ENCODE data around the gene SORCS2.

SORCS2 gene

DNA sequence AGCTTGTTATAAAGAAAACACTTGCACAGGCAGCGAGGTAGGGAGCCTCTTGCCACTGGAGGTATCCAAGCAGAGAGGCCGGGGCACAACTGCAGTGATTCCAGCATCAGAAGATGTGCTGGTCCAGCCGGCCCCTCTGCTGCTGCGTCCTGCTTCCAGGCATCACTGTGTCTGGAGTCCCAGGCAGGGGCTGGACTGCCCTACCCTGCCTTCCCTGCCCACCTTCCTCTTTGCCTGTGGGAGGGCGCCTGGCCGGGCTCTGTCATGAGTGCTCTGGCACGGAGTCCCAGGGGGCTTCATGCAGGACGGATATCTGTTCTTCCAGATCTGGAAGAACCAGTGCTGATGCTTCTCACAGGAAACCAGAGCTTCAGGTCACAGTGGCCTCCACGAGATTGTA, 430.0 kb downstream of the SORCS2 start:
- TF ChIP-seq SUZ12 (IDR thresholded peaks at IDR 0.05; ENCODE audit: extremely low read depth, insufficient read depth, insufficient read length): no peak
- no peak for TF ChIP-seq ZNF274 (IDR thresholded peaks at IDR 0.05; ENCODE audit: low read depth, low read length)
- TF ChIP-seq YY1 (IDR thresholded peaks at IDR 0.05; ENCODE audit: insufficient read depth, insufficient read length): no peak
- Histone ChIP-seq H3K9me3 (ENCODE audit: insufficient read depth, low read length) (no peaks in the 10 kb centered on the region), H3K4me3 (ENCODE audit: insufficient read length, low read depth) (no peak overlapping the region), H3K4me1 (ENCODE audit: insufficient read depth, insufficient read length) (peaks cover 6% of the 10 kb centered on the region), H3K27me3 (ENCODE audit: insufficient read depth, insufficient read length) (peaks cover 10% of the 10 kb centered on the region), H3K9ac (ENCODE audit: insufficient read length, low read depth) (no peak overlapping the region), H3K36me3 (ENCODE audit: insufficient read depth, insufficient read length, low read length) (no peaks in the 10 kb centered on the region)
- no peak for DNase-seq (ENCODE audit: low read depth, low spot score)

DNA sequence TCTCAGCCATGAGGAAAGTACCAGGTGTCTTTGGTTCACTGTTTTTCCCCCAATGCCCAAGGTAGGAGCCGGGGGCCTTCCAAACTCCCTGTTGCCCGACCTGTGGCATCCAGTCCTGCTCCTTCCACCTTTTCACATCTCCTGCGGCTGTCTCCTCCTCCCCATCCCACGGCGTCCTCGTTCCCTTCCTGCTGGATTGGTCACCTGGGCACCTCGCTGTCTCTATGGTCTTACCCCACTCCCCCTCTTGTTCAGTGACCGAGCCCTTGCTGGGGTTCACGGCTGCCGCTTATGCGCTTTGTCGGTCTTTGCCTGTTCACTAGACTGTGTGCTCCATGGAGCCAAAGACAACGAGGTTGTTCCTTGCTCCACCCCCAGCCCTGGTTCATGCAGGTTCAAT, 431.1 kb downstream of the SORCS2 start:
- Histone ChIP-seq H3K4me1 (ENCODE audit: insufficient read depth, insufficient read length) (peaks cover 6% of the 10 kb centered on the region), H3K9me3 (ENCODE audit: insufficient read depth, low read length) (no peaks in the 10 kb centered on the region), H3K27me3 (ENCODE audit: insufficient read depth, insufficient read length) (peaks cover 4% of the 10 kb centered on the region), H3K9ac (ENCODE audit: insufficient read length, low read depth) (no peak overlapping the region), H3K36me3 (ENCODE audit: insufficient read depth, insufficient read length, low read length) (no peaks in the 10 kb centered on the region), H3K4me3 (ENCODE audit: insufficient read length, low read depth) (no peak overlapping the region)
- no peak for DNase-seq (ENCODE audit: low read depth, low spot score)
- no peak for TF ChIP-seq ZNF274 (IDR thresholded peaks at IDR 0.05; ENCODE audit: low read depth, low read length)
- no peak for TF ChIP-seq YY1 (IDR thresholded peaks at IDR 0.05; ENCODE audit: insufficient read depth, insufficient read length)
- TF ChIP-seq SUZ12 (IDR thresholded peaks at IDR 0.05; ENCODE audit: extremely low read depth, insufficient read depth, insufficient read length): no peak

DNA sequence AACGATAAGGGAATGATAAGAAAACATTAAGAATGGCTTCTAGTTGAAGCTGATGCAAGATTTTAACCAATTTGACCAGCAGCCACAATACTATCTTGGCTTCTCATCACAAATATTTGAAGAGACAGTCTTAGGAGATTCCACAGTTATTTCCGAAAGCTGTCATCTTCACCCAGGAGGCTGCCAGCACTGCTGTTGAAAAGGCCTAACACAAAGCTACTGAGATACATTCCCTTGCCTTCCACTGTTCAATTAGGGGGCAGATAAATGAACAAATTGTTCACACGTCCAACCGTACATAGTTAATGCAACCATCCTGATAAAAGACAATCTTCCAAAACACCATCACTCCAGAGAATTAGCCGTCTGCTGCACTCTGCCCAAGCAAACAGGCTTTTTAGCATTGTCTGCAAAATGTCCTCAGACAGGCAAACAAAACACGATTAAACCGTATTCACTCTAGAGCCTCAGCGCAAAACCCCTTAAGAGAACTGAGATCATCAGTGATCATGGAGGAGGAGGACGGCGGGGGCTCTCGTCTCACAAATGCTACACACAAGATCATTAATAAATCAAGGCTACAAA, 432.1 kb downstream of the SORCS2 start:
- H3K4me3 ChIP-seq (ENCODE audit: insufficient read length, low read depth): no peak overlapping the region
- no peak overlapping the region for H3K9ac ChIP-seq (ENCODE audit: insufficient read length, low read depth)
- no peak for DNase-seq (ENCODE audit: low read depth, low spot score)
- TF ChIP-seq SUZ12 (IDR thresholded peaks at IDR 0.05; ENCODE audit: extremely low read depth, insufficient read depth, insufficient read length) (no peak), ZNF274 (IDR thresholded peaks at IDR 0.05; ENCODE audit: low read depth, low read length) (no peak), YY1 (IDR thresholded peaks at IDR 0.05; ENCODE audit: insufficient read depth, insufficient read length) (no peak)
- peaks cover 6% of the 10 kb centered on the region for H3K4me1 ChIP-seq (ENCODE audit: insufficient read depth, insufficient read length)
- H3K27me3 ChIP-seq (ENCODE audit: insufficient read depth, insufficient read length): peaks cover 4% of the 10 kb centered on the region
- peaks cover under 1% of the 10 kb centered on the region; the same call in 1 of the 2 replicates for H3K9me3 ChIP-seq (ENCODE audit: insufficient read depth, low read length)
- H3K36me3 ChIP-seq (ENCODE audit: insufficient read depth, insufficient read length, low read length): no peaks in the 10 kb centered on the region

DNA sequence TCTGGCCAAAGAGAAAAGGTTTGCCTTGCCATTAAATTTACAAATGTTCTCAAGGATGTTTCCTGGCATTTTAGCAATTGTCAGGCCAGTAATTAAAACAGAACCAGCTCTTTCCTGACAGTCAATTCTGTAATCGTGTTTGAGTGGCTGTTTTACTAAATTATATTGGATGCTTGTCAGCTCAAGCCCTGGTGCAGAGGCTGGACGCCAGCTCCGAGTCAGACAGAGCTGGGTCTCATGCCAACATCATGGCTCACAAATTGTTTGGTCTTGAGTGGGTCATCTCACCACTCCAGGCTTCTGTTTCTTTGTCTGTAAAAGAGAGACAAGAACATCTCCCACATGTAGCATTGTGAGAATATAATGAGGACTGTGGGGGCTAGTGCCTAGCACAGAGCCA, 432.7 kb downstream of the SORCS2 start:
- no peak for DNase-seq (ENCODE audit: low read depth, low spot score)
- Histone ChIP-seq H3K27me3 (ENCODE audit: insufficient read depth, insufficient read length) (peaks cover 4% of the 10 kb centered on the region), H3K4me3 (ENCODE audit: insufficient read length, low read depth) (no peak overlapping the region), H3K36me3 (ENCODE audit: insufficient read depth, insufficient read length, low read length) (no peaks in the 10 kb centered on the region), H3K4me1 (ENCODE audit: insufficient read depth, insufficient read length) (peaks cover 6% of the 10 kb centered on the region), H3K9ac (ENCODE audit: insufficient read length, low read depth) (no peak overlapping the region), H3K9me3 (ENCODE audit: insufficient read depth, low read length) (peaks cover 6% of the 10 kb centered on the region; the same call in 1 of the 2 replicates)
- TF ChIP-seq YY1 (IDR thresholded peaks at IDR 0.05; ENCODE audit: insufficient read depth, insufficient read length) (no peak), SUZ12 (IDR thresholded peaks at IDR 0.05; ENCODE audit: extremely low read depth, insufficient read depth, insufficient read length) (no peak), ZNF274 (IDR thresholded peaks at IDR 0.05; ENCODE audit: low read depth, low read length) (no peak)

DNA sequence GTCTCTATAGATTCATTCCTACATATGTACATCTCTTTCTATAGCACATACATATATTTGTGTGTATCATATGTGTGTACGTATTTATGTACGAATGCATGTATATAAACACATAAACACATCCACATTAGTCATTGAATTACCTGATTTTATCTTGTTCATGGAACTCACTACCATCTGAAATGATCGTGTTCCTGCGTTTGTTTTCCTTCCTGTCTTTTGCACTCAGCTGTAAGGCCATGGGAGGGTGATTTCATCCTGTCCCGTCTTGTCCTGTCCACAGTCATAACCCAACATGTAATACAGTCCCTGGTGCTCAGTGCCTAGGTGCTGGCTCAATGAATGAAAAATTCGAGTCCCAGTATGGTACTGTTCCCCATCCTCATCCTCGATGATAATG, 434.2 kb downstream of the SORCS2 start:
- Histone ChIP-seq H3K4me1 (ENCODE audit: insufficient read depth, insufficient read length) (no peaks in the 10 kb centered on the region), H3K9ac (ENCODE audit: insufficient read length, low read depth) (no peak overlapping the region), H3K9me3 (ENCODE audit: insufficient read depth, low read length) (peaks cover 10% of the 10 kb centered on the region; the same call in 1 of the 2 replicates), H3K36me3 (ENCODE audit: insufficient read depth, insufficient read length, low read length) (no peaks in the 10 kb centered on the region), H3K27me3 (ENCODE audit: insufficient read depth, insufficient read length) (peaks cover 4% of the 10 kb centered on the region), H3K4me3 (ENCODE audit: insufficient read length, low read depth) (no peak overlapping the region)
- DNase-seq (ENCODE audit: low read depth, low spot score): no peak
- TF ChIP-seq ZNF274 (IDR thresholded peaks at IDR 0.05; ENCODE audit: low read depth, low read length): no peak
- no peak for TF ChIP-seq SUZ12 (IDR thresholded peaks at IDR 0.05; ENCODE audit: extremely low read depth, insufficient read depth, insufficient read length)
- no peak for TF ChIP-seq YY1 (IDR thresholded peaks at IDR 0.05; ENCODE audit: insufficient read depth, insufficient read length)

DNA sequence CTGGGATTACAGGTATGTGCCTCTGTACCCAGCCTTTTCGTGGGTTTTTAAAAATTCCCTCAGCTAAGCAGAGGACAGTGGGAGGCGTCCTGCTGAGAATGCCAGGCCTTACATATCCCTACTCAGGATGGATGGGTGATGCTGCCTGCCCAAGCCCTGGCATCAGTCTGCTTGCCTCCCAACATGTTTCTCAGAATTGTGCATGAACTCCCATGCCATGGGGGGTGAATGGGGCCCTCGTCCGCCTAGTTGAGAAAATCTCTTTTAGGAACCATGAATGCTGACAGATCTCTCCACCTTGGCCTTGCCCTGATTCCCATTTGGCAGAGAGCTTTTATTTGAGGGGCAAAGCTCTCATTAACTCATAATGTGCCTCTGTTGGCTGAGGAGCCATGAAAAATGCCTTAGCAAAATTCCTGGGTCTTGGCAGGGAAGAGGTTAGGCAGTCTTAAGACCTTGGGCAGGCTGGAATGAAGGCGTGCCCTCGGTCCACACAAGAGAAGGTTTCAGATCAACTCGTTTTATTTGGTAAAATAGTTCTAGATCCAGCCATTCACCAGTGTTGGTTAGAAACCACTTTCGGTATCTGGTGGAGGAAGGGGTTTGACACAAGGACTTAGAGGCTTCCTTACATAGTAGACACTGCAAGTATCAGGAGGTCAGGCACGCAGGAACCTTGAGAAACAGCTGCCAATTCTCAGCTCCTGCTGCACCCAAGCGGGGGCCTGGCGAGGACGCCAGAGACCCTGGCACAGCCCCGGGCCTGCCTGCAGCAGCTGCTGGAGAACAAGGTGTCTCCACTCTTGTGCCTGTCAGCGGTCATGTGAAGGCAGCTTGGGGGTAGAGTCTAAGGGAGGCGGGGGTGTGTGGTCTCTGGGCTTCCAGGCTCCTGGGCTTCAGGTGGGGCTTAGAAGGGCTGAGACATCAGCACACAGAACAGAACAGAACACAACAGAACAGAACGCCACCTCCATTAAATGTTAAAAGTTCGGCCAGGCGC, 435.2 kb downstream of the SORCS2 start:
- Histone ChIP-seq H3K4me3 (ENCODE audit: insufficient read length, low read depth) (no peak overlapping the region), H3K36me3 (ENCODE audit: insufficient read depth, insufficient read length, low read length) (no peaks in the 10 kb centered on the region), H3K27me3 (ENCODE audit: insufficient read depth, insufficient read length) (peaks cover 4% of the 10 kb centered on the region), H3K9me3 (ENCODE audit: insufficient read depth, low read length) (peaks cover 10% of the 10 kb centered on the region; the same call in 1 of the 2 replicates), H3K4me1 (ENCODE audit: insufficient read depth, insufficient read length) (no peaks in the 10 kb centered on the region), H3K9ac (ENCODE audit: insufficient read length, low read depth) (no peak overlapping the region)
- no peak for TF ChIP-seq SUZ12 (IDR thresholded peaks at IDR 0.05; ENCODE audit: extremely low read depth, insufficient read depth, insufficient read length)
- no peak for TF ChIP-seq ZNF274 (IDR thresholded peaks at IDR 0.05; ENCODE audit: low read depth, low read length)
- no peak for TF ChIP-seq YY1 (IDR thresholded peaks at IDR 0.05; ENCODE audit: insufficient read depth, insufficient read length)
- no peak for DNase-seq (ENCODE audit: low read depth, low spot score)

DNA sequence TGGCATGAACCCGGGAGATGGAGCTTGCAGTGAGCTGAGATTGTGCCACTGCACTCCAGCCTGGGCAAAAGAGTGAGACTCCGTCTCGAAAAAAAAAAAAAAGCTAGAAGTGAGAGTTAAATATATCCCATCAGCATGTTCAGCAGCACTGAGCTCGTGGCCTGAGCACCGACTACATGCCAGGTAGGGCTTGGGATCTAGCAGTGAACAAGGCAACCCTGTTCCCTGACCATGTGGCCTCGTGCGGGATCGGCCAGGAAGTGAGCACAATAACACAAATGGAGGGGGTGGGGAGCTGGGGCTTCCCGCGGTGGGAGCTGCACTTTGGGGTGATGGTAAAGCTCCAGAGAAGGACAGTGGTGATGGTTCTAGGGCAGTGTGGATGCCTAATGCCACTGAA, 436.1 kb downstream of the SORCS2 start:
- Histone ChIP-seq H3K9me3 (ENCODE audit: insufficient read depth, low read length) (peaks cover 10% of the 10 kb centered on the region; the same call in 1 of the 2 replicates), H3K9ac (ENCODE audit: insufficient read length, low read depth) (no peak overlapping the region), H3K36me3 (ENCODE audit: insufficient read depth, insufficient read length, low read length) (no peaks in the 10 kb centered on the region), H3K4me3 (ENCODE audit: insufficient read length, low read depth) (no peak overlapping the region), H3K27me3 (ENCODE audit: insufficient read depth, insufficient read length) (peaks cover 4% of the 10 kb centered on the region), H3K4me1 (ENCODE audit: insufficient read depth, insufficient read length) (no peaks in the 10 kb centered on the region)
- TF ChIP-seq YY1 (IDR thresholded peaks at IDR 0.05; ENCODE audit: insufficient read depth, insufficient read length): no peak
- no peak for TF ChIP-seq ZNF274 (IDR thresholded peaks at IDR 0.05; ENCODE audit: low read depth, low read length)
- TF ChIP-seq SUZ12 (IDR thresholded peaks at IDR 0.05; ENCODE audit: extremely low read depth, insufficient read depth, insufficient read length): no peak
- no peak for DNase-seq (ENCODE audit: low read depth, low spot score)
